HG03457 (cell line): ENCODE results near the gene PGM5.

Source experiments
- ATAC-seq: cut with Tn5 transposase; IDR thresholded peaks from one replicate; pipeline ENCODE4 v1.9.1; 2021; ENCODE audit warnings: moderate number of reproducible peaks; ENCODE audit not compliant: unreplicated experiment

The PGM5 gene

GRCh38 chr9:68493541-68493940, 137.1 kb downstream of the PGM5 start:
- ATAC-seq = no peak

GRCh38 chr9:68493958-68494577, 137.7 kb downstream of the PGM5 start:
- ATAC-seq = no peak

GRCh38 chr9:68495247-68495646, 138.8 kb downstream of the PGM5 start:
- ATAC-seq = no peak

GRCh38 chr9:68496356-68496755, 139.9 kb downstream of the PGM5 start:
- no peak for ATAC-seq

- no peak for ATAC-seq
These were observed 141.2 kb downstream of the PGM5 start for GRCh38 chr9:68497629-68498028.

GRCh38 chr9:68498816-68499215, 142.4 kb downstream of the PGM5 start:
- no peak for ATAC-seq

GRCh38 chr9:68500457-68501381, 144.3 kb downstream of the PGM5 start:
- ATAC-seq = no peak

GRCh38 chr9:68502279-68502678, 145.9 kb downstream of the PGM5 start:
- ATAC-seq = no peak

GRCh38 chr9:68505681-68506409, 149.4 kb downstream of the PGM5 start:
- no peak for ATAC-seq

- ATAC-seq = no peak
These were observed 150.1 kb downstream of the PGM5 start for GRCh38 chr9:68506551-68506950.

- no peak for ATAC-seq
These were observed 150.9 kb downstream of the PGM5 start for GRCh38 chr9:68507130-68507805.

- no peak for ATAC-seq
These were observed 151.4 kb downstream of the PGM5 start for GRCh38 chr9:68507806-68508145.

GRCh38 chr9:68508547-68508946, 152.1 kb downstream of the PGM5 start:
- no peak for ATAC-seq

GRCh38 chr9:68509689-68510088, 153.3 kb downstream of the PGM5 start:
- ATAC-seq = no peak

GRCh38 chr9:68513385-68513784, 157.0 kb downstream of the PGM5 start:
- ATAC-seq = no peak

GRCh38 chr9:68513981-68514380, 157.6 kb downstream of the PGM5 start:
- no peak for ATAC-seq

GRCh38 chr9:68515326-68516017, 159.1 kb downstream of the PGM5 start:
- no peak for ATAC-seq

- ATAC-seq = no peak
These were observed 165.7 kb downstream of the PGM5 start for GRCh38 chr9:68522131-68522530.

GRCh38 chr9:68522954-68523353, 166.5 kb downstream of the PGM5 start:
- no peak for ATAC-seq

- no peak for ATAC-seq
These were observed 167.0 kb downstream of the PGM5 start for GRCh38 chr9:68523367-68523936.
